Keratinocyte (primary cell): ENCODE results near the gene COPZ2. TPM values are rescaled to one million over a fixed set of nuclear protein-coding genes. Genes with fewer than 3 reads are reported as not detected.
"Not testable (repeated sequence)": the region's sequence is repeated elsewhere in the genome, so short reads cannot be mapped to it uniquely, and the experiment has no call there.

ENCODE experiments used
- DNase-seq: peaks from one replicate; pipeline ENCODE4 v3.0.0-alpha.2; 2011; ENCODE audit warnings: low read depth, missing footprints, low spot score
- FAIRE-seq: peaks from 2 replicates; lab custom pipeline; 2011; peaks lifted over from hg19 to GRCh38; lab: Jason Lieb, UNC
- H2AFZ ChIP-seq: 2 replicates; pipeline ENCODE4 v1.6.0; 2012; ENCODE audit warnings: low read length, control low read depth, inconsistent platforms; ENCODE audit not compliant: control insufficient read depth
- H3K27ac ChIP-seq: 2 replicates; pipeline ENCODE4 v1.5.1; 2011; ENCODE audit warnings: low read length; ENCODE audit not compliant: control insufficient read depth, insufficient read depth
- H3K27me3 ChIP-seq: 3 replicates; pipeline ENCODE4 v1.6.0; 2011; ENCODE audit warnings: low read length; ENCODE audit not compliant: control insufficient read depth, insufficient read depth; ENCODE audit errors: extremely low read depth
- H3K36me3 ChIP-seq, 2 experiments: 2 replicates in 1 of 2; 3 replicates in 1 of 2; pipeline ENCODE4 v1.5.1; 2011; ENCODE audit warnings: low read length in 2 of 2, mild to moderate bottlenecking in 1 of 2; ENCODE audit not compliant: control insufficient read depth in 2 of 2, insufficient read depth in 2 of 2; ENCODE audit errors: extremely low read depth in 1 of 2
- H3K4me1 ChIP-seq: 3 replicates; pipeline ENCODE4 v1.5.1; 2011; ENCODE audit warnings: low read length; ENCODE audit not compliant: control insufficient read depth, insufficient read depth; ENCODE audit errors: extremely low read depth
- H3K4me2 ChIP-seq: 3 replicates; pipeline ENCODE4 v1.6.0; 2011; ENCODE audit warnings: low read depth, low read length; ENCODE audit not compliant: control insufficient read depth, insufficient read depth; ENCODE audit errors: extremely low read depth
- H3K4me3 ChIP-seq, 3 experiments: fragments of 200-600 bp in 1 of 3; sonication (generic) in 1 of 3; 2 replicates in 2 of 3; 3 replicates in 1 of 3; pipeline ENCODE4 v1.5.1; 2011 to 2016; ENCODE audit warnings: low read length in 3 of 3, mild to moderate bottlenecking in 3 of 3, control low read depth in 2 of 3, inconsistent platforms in 1 of 3, low read depth in 1 of 3, mixed read lengths in 1 of 3, mixed run types in 1 of 3, moderate library complexity in 1 of 3; ENCODE audit not compliant: control insufficient read depth in 2 of 3, insufficient read depth in 2 of 3; ENCODE audit errors: extremely low read depth in 1 of 3
- H3K79me2 ChIP-seq: 2 replicates; pipeline ENCODE4 v1.6.0; 2012; ENCODE audit warnings: low read length; ENCODE audit not compliant: control insufficient read depth, insufficient read depth
- H3K9ac ChIP-seq: 3 replicates; pipeline ENCODE4 v1.6.0; 2011; ENCODE audit warnings: low read length; ENCODE audit not compliant: control insufficient read depth, insufficient read depth; ENCODE audit errors: extremely low read depth
- H3K9me1 ChIP-seq: 3 replicates; pipeline ENCODE4 v1.6.0; 2011; ENCODE audit warnings: low read length; ENCODE audit not compliant: control insufficient read depth, insufficient read depth; ENCODE audit errors: extremely low read depth
- H3K9me3 ChIP-seq: 2 replicates; pipeline ENCODE4 v1.5.1; 2012; ENCODE audit warnings: low read depth, low read length; ENCODE audit not compliant: control insufficient read depth
- H4K20me1 ChIP-seq: 3 replicates; pipeline ENCODE4 v1.6.0; 2011; ENCODE audit warnings: low read length; ENCODE audit not compliant: control insufficient read depth, insufficient read depth; ENCODE audit errors: extremely low read depth
- EZH2 ChIP-seq: IDR thresholded peaks from one replicate; pipeline ENCODE4 v1.6.1; 2012; ENCODE audit warnings: inconsistent platforms, mild to moderate bottlenecking, low read length, moderate library complexity
- dilution Hi-C: fragments of 300-500 bp; cut with MboI; formaldehyde crosslinking; loops from one replicate; pipeline ENCODE4 v1.7.0; 2020; ENCODE audit warnings: low sequenced_read_pairs; ENCODE audit not compliant: extremely low pct_ligation_motif_present
- polyA plus RNA-seq, 5 experiments: library from polyadenylated mRNA; depleted of rRNA in 3 of 5; stranded (reverse) in 3 of 5; stranded (forward) in 1 of 5; unstranded in 1 of 5; fragments of >200 nt; gene quantifications; 1 replicate in 1 of 5; 2 replicates in 3 of 5; 3 replicates in 1 of 5; pipeline versions ENCODE4 v1.2.1 to v1.2.3, GENCODE V29; 2011 to 2012; ENCODE audit warnings: missing spikeins in 2 of 5, low read depth in 1 of 5, low replicate concordance in 1 of 5
- TF ChIP-seq, protein P1 (sequence below), 3 experiments: IDR thresholded peaks in 1 of 3; conservative IDR thresholded peaks in 1 of 3; optimal IDR thresholded peaks in 1 of 3; 2 replicates in 2 of 3; 3 replicates in 1 of 3; pipeline versions ENCODE3 to v1.5.1; 2011; ENCODE audit warnings: low read length in 3 of 3, mild to moderate bottlenecking in 3 of 3, moderate library complexity in 2 of 3, control low read depth in 1 of 3, inconsistent platforms in 1 of 3; ENCODE audit not compliant: insufficient read depth in 2 of 3; ENCODE audit errors: extremely low read depth in 1 of 3

Gene COPZ2
- polyA plus RNA-seq, 1 donor (not counting 4 experiments of a cell fraction or from before 2014, with no cell fraction given): 11.1 TPM

DNA sequence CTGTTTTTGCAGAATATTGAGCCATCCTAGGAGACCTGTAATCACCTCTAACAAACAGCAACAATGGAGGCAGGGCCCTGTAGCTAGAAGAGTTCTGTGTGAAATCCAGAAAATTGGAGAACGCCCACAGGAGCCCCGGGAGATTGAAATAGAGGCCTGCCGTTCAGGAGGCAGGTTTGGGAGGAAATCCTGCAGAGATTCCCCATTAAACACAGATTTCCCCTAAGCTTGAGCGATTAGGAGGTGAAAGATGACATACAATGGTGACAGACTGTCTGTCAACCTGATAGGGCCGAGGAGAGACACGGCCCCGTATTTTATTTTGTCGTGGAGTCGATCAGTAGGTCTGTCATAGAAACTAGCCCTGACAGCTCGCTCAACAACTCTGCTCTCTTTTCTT, 48.4 kb downstream of the COPZ2 start:
- dilution Hi-C loops: no loop called here

GRCh38 chr17:47988445-47988844, 49.2 kb downstream of the COPZ2 start:
- H3K4me3 ChIP-seq, H3K4me1 ChIP-seq, H2AFZ ChIP-seq, dilution Hi-C loops, H3K79me2 ChIP-seq, H3K27ac ChIP-seq, H3K9ac ChIP-seq, H3K36me3 ChIP-seq, H3K4me2 ChIP-seq, H3K9me3 ChIP-seq, H3K9me1 ChIP-seq, DNase-seq, H3K27me3 ChIP-seq, H4K20me1 ChIP-seq, FAIRE-seq: not testable (repeated sequence)

More for the DNA sequence above, 48.4 kb downstream of the COPZ2 start:
- Histone ChIP-seq H3K79me2 (no peaks in the 10 kb centered on the region), H3K9ac (no peak overlapping the region), H3K27ac (no peak overlapping the region), H3K36me3 (no peaks in the 10 kb centered on the region), H3K27me3 (no peaks in the 10 kb centered on the region), H2AFZ (no peak overlapping the region), H3K4me1 (no peaks in the 10 kb centered on the region), H3K4me2 (no peak overlapping the region), H3K9me1 (no peaks in the 10 kb centered on the region), H3K9me3 (no peaks in the 10 kb centered on the region), H3K4me3 (no peak overlapping the region), H4K20me1 (no peaks in the 10 kb centered on the region)
- TF ChIP-seq, protein P1, sequence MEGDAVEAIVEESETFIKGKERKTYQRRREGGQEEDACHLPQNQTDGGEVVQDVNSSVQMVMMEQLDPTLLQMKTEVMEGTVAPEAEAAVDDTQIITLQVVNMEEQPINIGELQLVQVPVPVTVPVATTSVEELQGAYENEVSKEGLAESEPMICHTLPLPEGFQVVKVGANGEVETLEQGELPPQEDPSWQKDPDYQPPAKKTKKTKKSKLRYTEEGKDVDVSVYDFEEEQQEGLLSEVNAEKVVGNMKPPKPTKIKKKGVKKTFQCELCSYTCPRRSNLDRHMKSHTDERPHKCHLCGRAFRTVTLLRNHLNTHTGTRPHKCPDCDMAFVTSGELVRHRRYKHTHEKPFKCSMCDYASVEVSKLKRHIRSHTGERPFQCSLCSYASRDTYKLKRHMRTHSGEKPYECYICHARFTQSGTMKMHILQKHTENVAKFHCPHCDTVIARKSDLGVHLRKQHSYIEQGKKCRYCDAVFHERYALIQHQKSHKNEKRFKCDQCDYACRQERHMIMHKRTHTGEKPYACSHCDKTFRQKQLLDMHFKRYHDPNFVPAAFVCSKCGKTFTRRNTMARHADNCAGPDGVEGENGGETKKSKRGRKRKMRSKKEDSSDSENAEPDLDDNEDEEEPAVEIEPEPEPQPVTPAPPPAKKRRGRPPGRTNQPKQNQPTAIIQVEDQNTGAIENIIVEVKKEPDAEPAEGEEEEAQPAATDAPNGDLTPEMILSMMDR (optimal IDR thresholded peaks at IDR 0.05 in 1 of 3, IDR thresholded peaks at IDR 0.05 in 1 of 3, conservative IDR thresholded peaks at IDR 0.05 in 1 of 3; ENCODE audit: extremely low read depth in 1 of 3, insufficient read depth in 2 of 3, low read length in 3 of 3): no peak
- no peak for TF ChIP-seq EZH2
- FAIRE-seq (no peak), DNase-seq (no peak)

DNA sequence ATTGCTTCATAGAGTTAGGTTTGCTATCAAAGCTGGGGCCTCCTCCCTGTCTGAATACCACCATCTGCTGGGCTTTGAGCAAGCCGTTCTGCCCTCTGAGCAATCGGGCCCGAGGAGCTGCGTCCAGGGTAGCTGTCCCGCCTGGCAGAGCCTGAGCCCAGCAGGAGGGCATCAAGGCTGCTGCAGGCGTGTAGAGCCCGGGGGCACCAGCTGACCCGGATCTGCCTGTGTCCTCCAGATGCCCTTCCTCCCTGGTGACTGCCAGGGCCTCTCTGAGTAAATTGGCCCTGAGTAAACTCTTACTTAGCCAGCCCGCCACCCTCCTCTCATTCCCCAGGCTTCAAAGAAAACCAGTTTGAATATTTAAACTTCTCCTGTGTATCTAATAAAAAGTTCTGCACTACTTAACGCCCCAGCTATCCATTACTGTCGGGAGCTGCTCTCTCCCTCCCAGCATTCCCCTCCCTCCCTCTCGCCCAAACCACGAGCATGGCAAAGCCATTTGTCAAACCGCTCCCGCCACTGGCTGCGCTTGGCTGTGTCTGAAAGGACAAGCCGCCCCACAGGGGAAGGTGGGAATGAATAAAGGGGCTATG, 50.3 kb downstream of the COPZ2 start:
- Histone ChIP-seq H3K4me3 (no peak overlapping the region), H3K9me1 (no peaks in the 10 kb centered on the region), H3K4me2 (no peak overlapping the region), H3K36me3 (peaks cover 8 to 10% of the 10 kb centered on the region in 2 experiments), H3K27me3 (no peaks in the 10 kb centered on the region), H2AFZ (no peak overlapping the region), H3K9ac (no peak overlapping the region), H4K20me1 (no peaks in the 10 kb centered on the region), H3K9me3 (no peaks in the 10 kb centered on the region), H3K27ac (no peak overlapping the region), H3K4me1 (no peaks in the 10 kb centered on the region), H3K79me2 (no peaks in the 10 kb centered on the region)
- dilution Hi-C loops: no loop called here
- DNase-seq (no peak), FAIRE-seq (no peak)
- TF ChIP-seq, protein P1 (optimal IDR thresholded peaks at IDR 0.05 in 1 of 3, IDR thresholded peaks at IDR 0.05 in 1 of 3, conservative IDR thresholded peaks at IDR 0.05 in 1 of 3; ENCODE audit: extremely low read depth in 1 of 3, insufficient read depth in 2 of 3, low read length in 3 of 3): no peak
- no peak for TF ChIP-seq EZH2
